Occipital lobe (tissue), 2 donors: ENCODE data around the gene ETV3L. TPM values are rescaled to one million over a fixed set of nuclear protein-coding genes. Genes with fewer than 3 reads are reported as not detected.
"Not testable (repeated sequence)": the region's sequence is repeated elsewhere in the genome, so short reads cannot be mapped to it uniquely, and the experiment has no call there.

Experiments
- DNase-seq: peaks from one replicate; lab custom pipeline; 2025; lab: John Stamatoyannopoulos, UW
- total RNA-seq: library from RNA; depleted of rRNA; stranded (reverse); fragments of >200 nt; gene quantifications from one replicate; pipeline ENCODE4 v1.2.3, GENCODE V29; 2014

Gene ETV3L
- total RNA-seq, 1 donor from 2014 or later: not detected

GRCh38 chr1:157105298-157105987 is 5.8 kb upstream of the ETV3L start:
- DNase-seq: no peak

GRCh38 chr1:157104598-157105293 is 5.1 kb upstream of the ETV3L start:
- no peak for DNase-seq

- DNase-seq: no peak
Measured at GRCh38 chr1:157103268-157103667, 3.7 kb upstream of the ETV3L start.

- DNase-seq: no peak
Measured at GRCh38 chr1:157101149-157101548, 1.5 kb upstream of the ETV3L start.

- not testable (repeated sequence) for DNase-seq
Measured at GRCh38 chr1:157098987-157099632, 498 bp downstream of the ETV3L start.

GRCh38 chr1:157098519-157098918 is 1.1 kb downstream of the ETV3L start:
- no peak for DNase-seq

GRCh38 chr1:157097692-157098091 is 1.9 kb downstream of the ETV3L start:
- DNase-seq: no peak

GRCh38 chr1:157096881-157097280 is 2.7 kb downstream of the ETV3L start:
- DNase-seq: no peak

GRCh38 chr1:157095551-157095950 is 4.1 kb downstream of the ETV3L start:
- DNase-seq: no peak

- no peak for DNase-seq
Measured at GRCh38 chr1:157095091-157095490, 4.5 kb downstream of the ETV3L start.

GRCh38 chr1:157092831-157093230 is 6.8 kb downstream of the ETV3L start:
- DNase-seq: no peak

GRCh38 chr1:157091668-157092273 is 7.8 kb downstream of the ETV3L start:
- no peak for DNase-seq

- no peak for DNase-seq
Measured at GRCh38 chr1:157091186-157091585, 8.4 kb downstream of the ETV3L start.

GRCh38 chr1:157090771-157091170 is 8.8 kb downstream of the ETV3L start:
- DNase-seq: no peak

GRCh38 chr1:157090196-157090647 is 9.4 kb downstream of the ETV3L start:
- peak; percentile 61 for DNase-seq

GRCh38 chr1:157089789-157090188 is 9.8 kb downstream of the ETV3L start:
- no peak for DNase-seq

GRCh38 chr1:157088607-157089006 is 11.0 kb downstream of the ETV3L start:
- no peak for DNase-seq

- no peak for DNase-seq
Measured at GRCh38 chr1:157087030-157087429, 12.6 kb downstream of the ETV3L start.

GRCh38 chr1:157086299-157086698 is 13.3 kb downstream of the ETV3L start:
- DNase-seq: no peak

GRCh38 chr1:157085421-157085820 is 14.2 kb downstream of the ETV3L start:
- no peak for DNase-seq

- no peak for DNase-seq
Measured at GRCh38 chr1:157084720-157085119, 14.9 kb downstream of the ETV3L start.

- DNase-seq: no peak
Measured at GRCh38 chr1:157081707-157082106, 17.9 kb downstream of the ETV3L start.
